Activated gamma-delta T cell (primary cell): ENCODE results near the gene ORMDL3.
A peak's percentile ranks its signal among the peaks of the same experiment; 100 is the strongest.
"Not testable (repeated sequence)": the region's sequence is repeated elsewhere in the genome, so short reads cannot be mapped to it uniquely, and the experiment has no call there.

Experiments
- DNase-seq: peaks from one replicate; lab custom pipeline; 2025; lab: John Stamatoyannopoulos, UW

Gene ORMDL3

DNA sequence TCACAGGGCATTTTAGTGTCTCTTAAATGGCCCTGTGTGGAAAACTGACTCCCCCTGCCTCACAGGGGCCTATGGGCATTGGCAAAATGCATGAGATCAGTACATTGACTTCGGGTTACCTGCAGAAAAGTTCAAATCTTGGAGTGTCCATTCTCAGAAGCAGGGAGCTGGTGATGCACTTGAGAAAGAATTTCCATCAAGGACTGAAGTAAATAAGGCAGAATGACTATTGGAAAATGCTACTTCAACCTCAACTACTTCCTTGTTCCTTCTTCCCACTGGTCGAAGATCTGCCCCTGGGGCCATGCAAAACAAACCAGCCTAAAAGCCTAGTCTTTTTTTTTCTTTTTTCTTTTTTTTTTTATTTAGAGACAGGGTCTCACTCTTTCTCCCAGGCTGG is 21.6 kb upstream of the ORMDL3 start:
- DNase-seq, result no peak

DNA sequence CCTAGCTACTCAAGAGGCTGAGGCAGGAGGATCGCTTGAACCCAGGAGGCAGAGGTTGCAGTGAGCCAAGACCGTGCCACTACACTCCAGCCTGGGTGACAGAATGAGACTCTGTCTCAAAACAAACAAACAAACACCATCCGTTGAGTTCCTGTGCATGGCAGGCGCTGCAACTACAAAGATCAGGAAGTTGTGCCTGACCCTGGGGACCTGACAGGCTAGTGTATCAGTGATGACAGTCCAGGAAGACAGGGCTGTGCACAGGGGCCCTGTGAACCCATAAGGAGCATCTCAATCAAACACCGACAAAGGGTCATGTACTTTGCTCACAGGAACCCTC is 21.1 kb upstream of the ORMDL3 start:
- not testable (repeated sequence) for DNase-seq

DNA sequence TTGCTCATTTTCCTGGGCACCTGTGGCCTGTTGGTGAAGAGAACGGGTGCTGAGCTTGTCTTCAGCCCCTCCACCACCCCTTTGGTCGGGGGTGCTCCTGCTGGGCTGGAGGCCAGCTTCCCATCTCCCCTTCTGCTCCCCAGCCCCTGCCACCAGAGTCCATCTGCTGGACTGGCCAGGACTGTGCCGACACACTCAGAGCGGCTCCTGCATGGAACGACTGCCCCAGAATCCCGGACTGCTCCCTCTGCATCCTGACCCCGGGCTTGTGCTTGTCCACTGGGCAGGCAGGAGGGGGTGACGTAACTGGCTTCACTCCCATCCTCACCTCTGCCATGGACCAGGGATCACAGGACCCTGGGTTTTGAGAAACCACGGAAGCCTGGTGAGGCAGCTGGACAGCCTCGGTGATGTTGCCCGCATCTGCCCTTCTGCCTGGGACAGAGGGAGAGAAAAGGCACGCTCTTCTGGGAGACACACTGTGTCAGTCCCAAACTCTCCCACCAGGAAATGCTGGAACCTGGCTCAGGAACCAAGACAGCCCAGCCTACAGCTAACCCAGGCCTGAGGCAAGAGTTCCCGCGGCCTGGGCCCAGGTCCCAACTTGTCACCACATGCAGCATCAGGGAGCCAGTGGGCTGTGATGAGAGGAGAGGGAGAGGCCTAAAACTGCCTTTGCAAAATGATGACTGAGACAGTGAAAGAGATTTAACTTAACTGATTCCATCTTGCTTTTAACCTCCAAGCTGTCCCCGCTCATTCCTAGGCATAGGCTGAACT is 19.3 kb upstream of the ORMDL3 start:
- no peak for DNase-seq

- DNase-seq, result no peak
These were observed 17.0 kb upstream of the ORMDL3 start for GRCh38 chr17:39944393-39944711.

GRCh38 chr17:39943702-39944392 is 16.4 kb upstream of the ORMDL3 start:
- no peak for DNase-seq

DNA sequence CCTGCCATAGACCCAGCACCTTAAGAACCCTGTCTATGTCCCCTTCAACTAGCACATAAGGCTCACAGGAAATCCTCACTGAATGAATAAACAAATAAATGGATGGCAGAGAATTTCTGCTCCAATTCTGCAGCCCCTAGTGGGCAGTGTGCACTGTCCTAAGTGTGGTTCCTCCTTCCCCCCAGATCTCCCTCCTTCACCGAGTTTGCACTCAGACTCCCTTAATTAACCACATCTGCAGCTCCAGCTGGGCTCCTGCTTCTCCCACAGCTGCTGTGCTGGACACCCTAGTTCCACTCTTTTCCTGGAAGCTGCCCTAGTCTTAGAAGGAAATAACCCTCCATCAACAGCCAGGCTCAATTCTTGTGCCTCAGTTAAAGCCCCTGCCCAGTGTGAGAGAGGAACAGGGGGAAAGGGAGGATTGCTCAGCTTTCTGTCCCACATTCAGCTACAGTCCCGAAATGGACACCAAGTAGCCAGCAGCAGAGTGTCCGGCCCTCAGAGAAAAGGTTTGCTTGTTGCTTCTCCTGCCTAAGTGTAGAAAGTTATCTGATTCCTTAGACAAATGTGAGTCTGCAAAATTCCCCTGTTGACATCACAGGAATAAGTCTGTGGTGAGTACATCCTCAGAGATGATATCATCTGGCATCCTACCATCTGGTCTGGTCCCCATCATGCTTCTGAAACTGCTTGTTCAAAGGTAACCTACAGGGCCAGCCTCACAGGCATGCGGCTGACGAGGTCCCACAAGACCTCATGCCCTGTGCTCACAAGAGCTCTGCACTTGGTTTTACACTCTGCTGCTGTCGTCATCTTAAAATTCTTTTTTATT is 12.4 kb upstream of the ORMDL3 start:
- no peak for DNase-seq

GRCh38 chr17:39939106-39939505 is 11.7 kb upstream of the ORMDL3 start:
- DNase-seq, result no peak

- no peak for DNase-seq
These were observed 10.9 kb upstream of the ORMDL3 start for GRCh38 chr17:39938140-39938869.

DNA sequence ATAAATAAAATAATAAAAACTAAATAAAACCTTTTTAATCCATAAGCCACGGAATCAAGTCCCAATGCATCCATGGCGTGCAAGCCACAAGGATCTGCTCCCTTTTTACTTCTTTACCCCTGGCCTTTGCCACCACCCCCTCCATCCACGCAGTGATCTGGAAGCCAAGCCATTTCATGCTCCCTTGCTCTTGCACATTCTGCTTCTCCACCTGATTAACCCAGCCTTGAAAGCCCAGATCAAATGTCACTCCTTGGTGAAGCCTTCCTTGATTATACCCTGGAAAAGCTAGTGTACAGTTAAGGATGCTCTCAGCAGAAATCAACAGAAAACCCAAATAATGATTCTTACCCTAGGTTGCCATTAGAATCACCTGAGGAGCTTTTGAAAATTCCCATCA is 10.0 kb upstream of the ORMDL3 start:
- no peak for DNase-seq

DNA sequence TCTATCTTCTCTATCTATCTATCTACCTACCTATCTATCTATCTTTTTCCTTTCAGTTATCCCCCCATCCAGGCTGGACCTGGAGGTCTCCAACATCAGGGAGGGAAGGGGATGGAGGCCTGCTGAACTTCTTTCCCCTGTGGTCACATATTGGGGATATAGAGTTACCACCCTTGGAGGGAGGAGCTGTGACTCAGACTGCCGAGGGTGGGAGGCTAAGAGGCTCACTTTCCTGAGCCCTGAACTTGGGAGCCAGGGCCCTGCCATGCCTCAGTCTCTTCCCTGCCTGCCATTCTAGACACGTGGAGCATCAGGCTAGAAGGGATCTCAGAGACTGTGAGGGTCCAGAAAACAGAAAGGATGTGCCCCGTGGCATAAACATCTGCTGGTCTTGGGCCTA is 8.5 kb upstream of the ORMDL3 start:
- no peak for DNase-seq

GRCh38 chr17:39934324-39934723 is 6.9 kb upstream of the ORMDL3 start:
- no peak for DNase-seq

- no peak for DNase-seq
These were observed 6.5 kb upstream of the ORMDL3 start for GRCh38 chr17:39933912-39934311.

DNA sequence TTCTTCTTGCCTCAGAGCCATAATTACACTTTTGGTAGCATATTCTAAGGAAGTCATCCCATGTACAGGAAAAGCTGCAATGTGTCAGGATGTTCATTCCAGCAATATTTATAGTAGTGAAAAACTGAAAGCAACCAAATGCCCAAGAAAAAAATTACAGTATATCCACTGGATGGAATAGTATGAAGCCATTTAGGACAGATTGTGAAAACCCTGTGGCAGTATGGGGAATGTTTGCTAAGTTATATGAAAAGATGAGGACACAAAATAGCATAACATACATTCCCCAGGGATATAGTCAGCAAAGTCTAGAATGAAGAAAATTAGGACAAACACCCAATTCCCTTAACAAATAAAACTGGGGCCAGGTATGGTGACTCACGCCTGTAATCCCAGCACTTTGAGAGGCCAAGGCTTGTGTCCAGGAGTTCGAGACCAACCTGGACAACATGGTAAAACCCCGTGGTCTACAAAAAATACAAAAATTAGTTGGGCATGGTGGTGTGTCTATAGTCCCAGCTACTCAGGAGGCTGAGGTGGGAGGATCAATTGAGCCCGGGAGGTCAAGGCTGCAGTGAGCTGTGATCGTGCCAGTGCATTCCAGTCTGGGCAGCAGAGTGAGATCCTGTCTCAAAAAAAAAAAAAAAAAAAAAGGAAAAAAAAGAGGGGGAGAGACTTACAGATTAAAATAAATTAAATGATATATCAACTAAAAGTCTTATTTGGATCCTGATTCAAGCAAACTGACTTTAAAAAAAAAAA is 2.4 kb upstream of the ORMDL3 start:
- no peak for DNase-seq

GRCh38 chr17:39928858-39929645 is 1.7 kb upstream of the ORMDL3 start:
- no peak for DNase-seq

DNA sequence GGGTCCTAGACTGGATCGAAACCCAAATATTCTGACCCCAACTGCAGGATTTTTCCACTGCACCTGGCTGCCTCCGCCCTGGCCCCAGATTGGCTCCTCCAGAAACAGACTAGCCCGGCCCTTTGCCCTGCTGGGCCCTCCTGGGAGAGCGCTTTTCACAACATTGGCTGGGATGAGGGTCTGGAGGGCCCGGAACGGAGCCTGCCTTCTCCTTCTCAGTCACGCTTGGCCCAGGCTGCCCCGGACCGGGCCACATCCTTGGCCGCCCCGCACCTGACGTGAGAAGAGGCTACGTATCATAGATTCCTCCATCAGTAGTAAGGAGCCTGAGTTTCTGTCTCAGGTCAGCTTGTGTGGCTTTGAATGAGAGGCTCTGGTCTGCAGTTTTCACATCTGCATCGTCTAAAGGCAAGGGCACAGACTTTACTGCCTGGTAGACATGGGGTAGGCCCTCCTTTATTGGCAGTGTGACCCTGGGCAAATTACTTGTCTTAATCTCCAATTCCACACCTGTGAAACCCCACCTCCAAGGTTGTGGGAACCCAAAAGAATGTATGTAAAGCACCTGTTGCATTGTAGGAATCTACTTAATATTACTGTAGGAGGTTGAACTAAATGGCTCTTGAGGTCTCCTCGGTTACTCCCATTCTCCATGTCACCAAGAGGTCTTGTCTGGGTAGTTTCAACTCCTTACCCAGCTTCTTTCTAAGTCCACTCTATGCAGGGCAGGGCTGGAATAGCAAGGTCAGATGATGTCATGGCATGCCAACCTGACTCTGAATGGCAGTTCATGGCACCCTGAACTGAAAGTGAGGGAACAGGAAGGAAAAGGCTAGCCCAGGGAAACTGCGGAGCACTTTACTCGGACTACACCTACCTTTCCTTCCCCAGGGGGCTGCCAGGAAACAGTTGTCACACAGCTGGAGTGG is 792 bp upstream of the ORMDL3 start:
- no peak for DNase-seq

DNA sequence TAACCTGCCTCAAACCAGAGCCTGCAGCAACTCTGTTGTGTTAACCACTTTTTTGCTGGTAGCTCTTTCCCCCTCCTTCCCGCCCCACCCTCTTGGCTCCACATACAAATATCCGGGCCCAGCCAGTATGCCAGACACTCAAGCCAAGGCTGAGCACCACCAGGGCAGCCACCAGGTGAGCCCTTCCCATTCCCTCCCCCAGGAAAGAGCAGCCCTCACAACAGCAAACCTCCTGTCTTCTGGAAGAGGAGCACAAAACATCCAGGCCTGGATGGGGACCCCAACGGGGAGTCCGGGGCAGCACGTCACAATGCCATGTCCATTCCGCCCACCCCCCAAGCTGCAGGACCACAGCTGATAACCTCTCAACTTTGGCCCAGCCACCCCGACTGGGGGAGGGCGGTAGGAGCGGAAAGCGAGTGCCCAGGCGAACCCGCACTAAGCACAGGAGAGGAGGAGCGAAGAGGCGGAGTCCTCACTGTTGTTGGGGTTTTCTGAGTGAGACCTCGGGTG is 757 bp downstream of the ORMDL3 start:
- peak; percentile 29 for DNase-seq

- no peak for DNase-seq
These were observed 1.2 kb downstream of the ORMDL3 start for GRCh38 chr17:39926135-39926587.

GRCh38 chr17:39925282-39926134 is 1.9 kb downstream of the ORMDL3 start:
- no peak for DNase-seq
